Sigmoid colon (tissue), 7 donors: Measurements from ENCODE around the gene SNTG2. TPM values are rescaled to one million over a fixed set of nuclear protein-coding genes. Genes with fewer than 3 reads are reported as not detected.

Experiments
- DNase-seq: peaks from one replicate; pipeline ENCODE4 v3.0.0-alpha.2; 2019
- H3K27ac ChIP-seq, 4 donors: fragments of 200-600 bp; sonication (generic); one replicate each; pipeline ENCODE4 v1.5.1; 2016 to 2019; ENCODE audit warnings: mild to moderate bottlenecking in 1 of 4
- H3K27me3 ChIP-seq, 3 donors: fragments of 200-600 bp; sonication (generic); one replicate each; pipeline ENCODE4 v1.5.1; 2019; ENCODE audit warnings: mild to moderate bottlenecking in 1 of 3
- H3K36me3 ChIP-seq, 4 donors: fragments of 200-600 bp; sonication (generic); one replicate each; pipeline ENCODE4 v1.5.1; 2016 to 2019
- H3K4me1 ChIP-seq, 4 donors: fragments of 200-600 bp; sonication (generic); one replicate each; pipeline ENCODE4 v1.5.1; 2017 to 2019
- H3K4me3 ChIP-seq, 4 donors: fragments of 200-600 bp; sonication (generic); one replicate each; pipeline ENCODE4 v1.5.1; 2017 to 2019; ENCODE audit warnings: mild to moderate bottlenecking in 2 of 4, moderate library complexity in 1 of 4
- H3K9me3 ChIP-seq, 4 donors: fragments of 200-600 bp in 3 of 4; sonication (generic) in 3 of 4; one replicate each; pipeline versions ENCODE4 v1.5.1 to v1.6.1; 2013 to 2019
- EP300 ChIP-seq, 4 donors: sonication (generic); formaldehyde crosslinking; IDR thresholded peaks; one replicate each; pipeline ENCODE4 v1.6.1; 2017; ENCODE audit warnings: antibody characterized with exemption in 4 of 4
- POLR2A ChIP-seq, 2 donors: fragments of 450-650 bp; IDR thresholded peaks; one replicate each; pipeline ENCODE4 v1.6.1; 2016; ENCODE audit warnings: antibody characterized with exemption in 2 of 2, mild to moderate bottlenecking in 2 of 2, moderate library complexity in 2 of 2
- POLR2AphosphoS5 ChIP-seq, 4 donors: sonication (generic); formaldehyde crosslinking; IDR thresholded peaks; one replicate each; pipeline ENCODE4 v1.6.1; 2017; ENCODE audit warnings: antibody characterized with exemption in 4 of 4
- WGBS, 2 donors: extraction: QIAGEN DNeasy Blood & Tissue Kit; methylation state at CpG; one replicate each; pipeline ENCODE4 v1.1.7; 2013; 5-methylcytosine and 5-hydroxymethylcytosine counted together
- intact Hi-C: fragments of 100-400 bp; cut with DNase I; formaldehyde crosslinking; loops from one replicate; pipeline ENCODE4 v1.15.1; 2023
- polyA plus RNA-seq, 3 donors: library from polyadenylated mRNA; stranded (reverse); fragments of 200-250 nt; gene quantifications; one replicate each; pipeline ENCODE4 v1.2.3, GENCODE V29; 2013
- total RNA-seq, 4 donors: library from RNA; depleted of rRNA; stranded (reverse); fragments of >200 nt; gene quantifications; one replicate each; pipeline ENCODE4 v1.1.0, GENCODE V29; 2016
- TF ChIP-seq, protein P1 (sequence below), 4 experiments: fragments of 450-650 bp in 3 of 4; fragments of 200-600 bp in 1 of 4; IDR thresholded peaks; one replicate each; pipeline ENCODE4 v1.5.1; 2016 to 2019; ENCODE audit warnings: antibody characterized with exemption in 4 of 4, mild to moderate bottlenecking in 3 of 4, moderate library complexity in 2 of 4
- donor health status: healthy with polysubstance abuse.
- donor health status: Bipolar disorder and iron deficiency.
- donor health status: healthy.

The SNTG2 gene
- total and polyA plus RNA-seq, 7 donors, result 0.60 to 5.2 (median 1.9) TPM; not detected in 1

DNA sequence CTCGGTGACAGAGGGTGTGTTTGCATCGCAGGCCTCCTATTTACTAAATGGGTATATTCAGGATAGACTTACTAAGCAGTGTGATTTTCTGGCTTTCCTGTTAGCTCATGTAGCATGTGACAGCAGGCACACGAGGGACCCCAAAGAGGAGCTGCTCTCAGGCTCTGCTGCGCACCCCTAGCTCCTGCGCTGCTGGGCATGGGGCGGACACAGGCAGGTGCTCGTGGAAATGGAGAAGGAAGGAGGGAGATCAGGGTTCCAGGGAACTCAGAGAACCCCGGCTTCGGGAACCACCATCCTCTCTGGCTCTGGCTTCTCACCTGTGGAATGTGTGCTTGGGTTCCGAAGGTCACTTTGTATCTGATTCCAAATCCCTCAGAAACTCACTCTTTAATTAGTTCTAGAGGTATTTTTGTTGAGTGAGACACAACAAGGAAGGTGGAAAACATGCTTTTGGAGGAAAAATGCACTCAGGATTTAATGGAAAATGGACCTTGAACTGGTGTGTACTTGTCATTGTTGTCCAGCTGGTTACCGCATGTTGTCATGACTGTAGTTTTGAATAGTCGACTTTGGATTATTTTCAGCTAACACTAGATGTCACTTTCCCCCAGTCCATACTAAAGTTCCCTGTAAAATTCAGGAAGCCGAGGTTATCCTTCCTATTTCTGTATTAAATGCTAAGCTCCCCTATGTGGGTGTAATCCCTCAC is 3.5 kb downstream of the SNTG2 start:
- Histone ChIP-seq H3K36me3 (no peaks in the 10 kb centered on the region), H3K4me3 (no peak overlapping the region), H3K9me3 (no peaks in the 10 kb centered on the region), H3K27me3 (peaks cover 24 to 42% (median 34%) of the 10 kb centered on the region in 3 donors), H3K27ac (no peak overlapping the region), H3K4me1 (peaks cover 0 to 21% (median 19%) of the 10 kb centered on the region in 4 donors)
- intact Hi-C loops, result loop anchor here (10.0 kb wide), 1 partner anchor 591 kb away; no protein-coding TSS in a partner anchor
- no peak for DNase-seq
- TF ChIP-seq EP300 (IDR thresholded peaks at IDR 0.05), result no peak
- TF ChIP-seq, protein P1, sequence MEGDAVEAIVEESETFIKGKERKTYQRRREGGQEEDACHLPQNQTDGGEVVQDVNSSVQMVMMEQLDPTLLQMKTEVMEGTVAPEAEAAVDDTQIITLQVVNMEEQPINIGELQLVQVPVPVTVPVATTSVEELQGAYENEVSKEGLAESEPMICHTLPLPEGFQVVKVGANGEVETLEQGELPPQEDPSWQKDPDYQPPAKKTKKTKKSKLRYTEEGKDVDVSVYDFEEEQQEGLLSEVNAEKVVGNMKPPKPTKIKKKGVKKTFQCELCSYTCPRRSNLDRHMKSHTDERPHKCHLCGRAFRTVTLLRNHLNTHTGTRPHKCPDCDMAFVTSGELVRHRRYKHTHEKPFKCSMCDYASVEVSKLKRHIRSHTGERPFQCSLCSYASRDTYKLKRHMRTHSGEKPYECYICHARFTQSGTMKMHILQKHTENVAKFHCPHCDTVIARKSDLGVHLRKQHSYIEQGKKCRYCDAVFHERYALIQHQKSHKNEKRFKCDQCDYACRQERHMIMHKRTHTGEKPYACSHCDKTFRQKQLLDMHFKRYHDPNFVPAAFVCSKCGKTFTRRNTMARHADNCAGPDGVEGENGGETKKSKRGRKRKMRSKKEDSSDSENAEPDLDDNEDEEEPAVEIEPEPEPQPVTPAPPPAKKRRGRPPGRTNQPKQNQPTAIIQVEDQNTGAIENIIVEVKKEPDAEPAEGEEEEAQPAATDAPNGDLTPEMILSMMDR (IDR thresholded peaks at IDR 0.05), result no peak
- TF ChIP-seq POLR2AphosphoS5 (IDR thresholded peaks at IDR 0.05), result no peak
- TF ChIP-seq POLR2A (IDR thresholded peaks at IDR 0.05), result no peak
- WGBS, 2 donors, result 50 to 64% methylated on average over 13 of the region's 13 CpGs

DNA sequence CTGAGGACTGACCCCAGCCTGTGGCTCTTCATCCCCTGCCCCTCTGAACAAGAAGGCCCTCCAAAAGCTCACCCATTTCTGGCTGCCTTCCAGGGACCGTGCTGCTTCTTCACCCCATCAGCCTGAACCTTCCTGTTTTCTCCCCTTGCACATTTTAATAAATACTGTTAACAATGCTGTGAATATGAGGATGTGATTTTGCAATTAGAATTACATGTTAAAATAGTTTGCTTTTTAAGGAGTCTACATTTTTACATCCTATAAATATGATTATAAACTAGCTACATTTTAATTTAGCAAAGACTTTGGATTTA is 4.0 kb downstream of the SNTG2 start:
- WGBS, 2 donors, result 10 to 17% methylated on average over 1 of the region's 1 CpG
- Histone ChIP-seq H3K27me3 (peaks cover 20 to 37% (median 29%) of the 10 kb centered on the region in 3 donors), H3K4me1 (peaks cover 0 to 17% (median 17%) of the 10 kb centered on the region in 4 donors), H3K9me3 (no peaks in the 10 kb centered on the region), H3K4me3 (no peak overlapping the region), H3K27ac (no peak overlapping the region), H3K36me3 (no peaks in the 10 kb centered on the region)
- DNase-seq, result no peak
- intact Hi-C loops, result loop anchor here (10.0 kb wide), 1 partner anchor 590 kb away; no protein-coding TSS in a partner anchor
- TF ChIP-seq POLR2AphosphoS5 (IDR thresholded peaks at IDR 0.05) (no peak), EP300 (IDR thresholded peaks at IDR 0.05) (no peak), POLR2A (IDR thresholded peaks at IDR 0.05) (no peak)
- TF ChIP-seq, protein P1 (IDR thresholded peaks at IDR 0.05), result no peak

DNA sequence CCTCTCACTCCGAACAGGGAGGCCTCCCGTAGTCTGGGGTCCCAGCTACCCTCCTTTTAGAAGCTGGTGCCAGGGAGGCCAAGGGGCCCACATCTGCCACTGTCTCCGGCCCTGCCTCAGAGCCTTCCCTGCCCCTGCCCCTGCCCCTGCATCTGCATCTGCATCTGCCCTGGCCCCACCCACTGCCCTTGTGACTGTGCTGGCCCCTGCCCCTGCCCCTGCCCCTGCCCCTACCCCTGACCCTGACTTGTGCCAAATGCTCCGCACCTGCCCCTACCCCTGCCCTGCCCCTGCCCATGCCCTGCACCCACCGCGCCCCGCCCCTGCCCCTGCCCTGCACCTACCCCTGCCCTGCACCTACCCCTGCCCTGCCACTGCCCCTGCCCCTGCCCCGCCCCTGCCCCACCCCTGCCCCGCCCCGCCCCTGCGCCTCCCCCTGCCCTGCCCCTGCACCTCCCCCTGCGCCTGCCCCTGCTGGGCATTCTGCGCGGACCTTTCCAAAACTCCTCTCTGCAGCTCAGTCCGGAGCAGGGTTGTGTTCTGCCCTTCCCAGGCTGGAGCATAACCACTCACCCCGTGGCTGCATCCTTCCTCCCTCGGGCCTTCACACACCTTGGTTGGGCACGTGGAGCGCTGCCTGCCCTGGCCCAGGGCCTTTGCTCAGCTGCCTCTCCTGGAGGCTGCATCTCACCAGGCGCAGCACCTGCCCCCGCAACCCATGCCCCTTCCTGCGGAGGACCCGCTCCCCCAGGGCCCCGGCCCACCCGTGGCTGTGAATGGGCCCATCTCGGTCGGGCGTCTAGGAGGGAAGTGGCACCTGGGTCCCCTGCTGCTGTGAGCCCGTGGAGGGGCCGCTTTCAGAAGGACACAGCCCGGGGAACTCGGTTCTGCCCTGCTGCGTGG is 5.4 kb downstream of the SNTG2 start:
- 59 to 77% methylated on average over 32 of the region's 33 CpGs for WGBS, 2 donors
- no peaks in the 10 kb centered on the region for H3K36me3 ChIP-seq
- H3K4me3 ChIP-seq, result no peak overlapping the region
- no peak overlapping the region for H3K27ac ChIP-seq
- H3K4me1 ChIP-seq, result peaks cover 0 to 4% (median 3%) of the 10 kb centered on the region in 4 donors
- intact Hi-C loops, result loop anchor here (10.0 kb wide), 1 partner anchor 589 kb away; no protein-coding TSS in a partner anchor
- TF ChIP-seq EP300 (IDR thresholded peaks at IDR 0.05) (no peak), POLR2A (IDR thresholded peaks at IDR 0.05) (no peak), POLR2AphosphoS5 (IDR thresholded peaks at IDR 0.05) (no peak)
- TF ChIP-seq, protein P1 (IDR thresholded peaks at IDR 0.05), result no peak
- no peak for DNase-seq
- H3K9me3 ChIP-seq, result no peaks in the 10 kb centered on the region
- peaks cover 8 to 23% (median 14%) of the 10 kb centered on the region in 3 donors for H3K27me3 ChIP-seq

DNA sequence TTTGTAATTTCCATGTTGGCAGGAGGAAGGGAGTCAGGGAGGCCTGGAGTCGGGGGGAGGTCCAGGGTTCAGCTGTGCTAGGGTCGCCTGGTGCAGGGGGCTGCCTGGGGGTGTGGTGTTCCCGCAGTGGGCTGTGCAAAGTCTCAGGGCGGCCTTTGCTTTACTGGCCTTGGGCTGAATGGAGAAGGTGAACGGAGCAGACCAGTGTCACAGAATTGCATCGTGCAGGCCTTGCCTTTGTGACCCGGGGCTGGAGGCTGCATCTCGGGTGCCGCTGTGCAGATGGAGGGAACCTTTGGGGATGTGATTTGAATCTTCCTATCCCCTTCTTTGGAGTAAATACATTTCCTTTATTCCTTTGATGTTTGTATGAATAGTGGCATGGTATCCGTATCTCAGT is 8.8 kb downstream of the SNTG2 start:
- 84 to 85% methylated on average over 10 of the region's 10 CpGs for WGBS, 2 donors
- Histone ChIP-seq H3K27me3 (peaks cover 0 to 4% (median 0%) of the 10 kb centered on the region in 3 donors), H3K36me3 (no peaks in the 10 kb centered on the region), H3K27ac (no peak overlapping the region), H3K4me3 (no peak overlapping the region), H3K9me3 (no peaks in the 10 kb centered on the region), H3K4me1 (no peaks in the 10 kb centered on the region)
- no peak for DNase-seq
- TF ChIP-seq, protein P1 (IDR thresholded peaks at IDR 0.05), result no peak
- TF ChIP-seq EP300 (IDR thresholded peaks at IDR 0.05), result no peak
- TF ChIP-seq POLR2A (IDR thresholded peaks at IDR 0.05), result no peak
- no peak for TF ChIP-seq POLR2AphosphoS5 (IDR thresholded peaks at IDR 0.05)
- intact Hi-C loops, result loop anchor here (10.0 kb wide), 1 partner anchor 585 kb away; no protein-coding TSS in a partner anchor
